GM19372 (cell line): Measurements from ENCODE around the gene CD300LD.

Experiments used
- ATAC-seq: cut with Tn5 transposase; IDR thresholded peaks from one replicate; pipeline ENCODE4 v1.9.1; 2021; ENCODE audit warnings: mild to moderate bottlenecking, low read depth, moderate library complexity; ENCODE audit not compliant: unreplicated experiment

Gene CD300LD

DNA sequence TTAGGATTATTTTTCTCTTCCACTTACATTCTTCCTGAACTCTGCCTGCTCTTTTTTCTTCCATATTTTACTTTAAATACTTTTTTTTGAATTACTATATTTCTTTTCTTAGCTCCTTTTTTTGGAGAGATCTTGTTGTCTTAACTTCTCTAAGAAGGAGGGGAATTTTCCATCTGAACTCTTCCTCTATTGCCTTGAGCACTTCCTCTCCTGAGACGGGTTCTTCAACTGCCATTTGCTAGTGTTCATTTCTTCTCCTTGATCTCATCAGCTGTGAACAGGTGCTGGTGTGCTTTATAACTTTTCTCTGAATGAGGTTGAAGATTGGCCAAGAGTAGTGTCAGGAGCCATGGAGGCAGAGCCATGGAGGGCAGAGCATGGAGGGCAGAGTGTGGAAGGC lies 15.1 kb upstream of the CD300LD start:
- ATAC-seq, result no peak

DNA sequence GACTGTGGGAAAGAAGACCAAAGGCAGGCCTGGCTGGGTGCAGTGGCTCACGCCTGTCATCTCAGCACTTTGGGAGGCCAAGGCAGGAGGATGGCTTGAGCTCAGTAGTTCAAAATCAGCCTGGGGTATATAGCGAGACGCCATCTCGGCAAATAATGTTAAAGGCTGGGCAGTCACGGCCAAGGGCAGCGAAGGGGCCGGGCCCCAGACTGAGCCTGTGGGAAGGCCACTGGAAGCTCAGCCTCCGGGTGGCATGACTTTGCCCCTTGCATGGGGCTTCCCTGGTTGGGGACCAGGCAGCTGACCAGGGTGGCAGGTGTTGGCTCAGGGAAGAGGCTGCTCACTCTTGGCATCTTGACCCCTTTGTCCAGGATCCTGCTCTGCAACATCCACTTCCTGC lies 14.0 kb upstream of the CD300LD start:
- ATAC-seq, result no peak

DNA sequence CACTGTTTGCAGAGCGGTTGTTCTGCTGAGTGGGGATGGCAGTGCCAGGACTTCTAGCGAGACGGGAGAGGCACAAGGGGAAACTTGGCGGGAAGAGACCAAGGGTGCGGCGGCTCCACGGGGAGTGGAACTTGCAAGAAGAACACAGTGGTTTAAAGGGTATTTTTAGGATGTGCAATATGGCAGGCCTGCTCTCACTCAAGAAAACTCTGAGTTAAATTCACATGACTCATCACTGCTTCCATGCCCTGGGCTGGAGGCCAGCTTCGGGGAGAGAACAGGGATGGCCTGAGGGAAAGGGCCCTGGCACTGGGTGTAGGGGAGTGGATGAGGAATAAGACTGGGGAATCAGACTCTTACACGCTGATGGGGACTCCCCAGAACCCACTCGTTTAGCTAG lies 13.3 kb upstream of the CD300LD start:
- no peak for ATAC-seq

DNA sequence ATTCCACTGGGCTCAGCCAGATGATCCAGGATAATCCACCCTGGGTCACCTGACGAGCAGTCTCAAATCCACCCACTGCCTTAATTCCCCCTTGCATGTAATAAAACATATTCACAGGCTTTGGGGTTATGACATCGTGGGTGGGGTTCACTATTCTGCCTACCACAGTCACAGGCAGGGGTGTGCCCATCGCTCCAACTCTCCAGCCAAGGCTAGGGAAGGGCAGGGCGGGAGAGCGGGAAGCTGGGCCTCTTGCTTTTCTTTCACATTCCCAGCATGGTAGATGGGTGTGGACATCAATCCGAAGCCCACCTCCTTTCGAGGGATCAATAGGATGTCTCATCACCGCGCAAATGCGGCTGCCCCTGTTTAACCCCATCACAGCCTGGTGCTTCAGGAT lies 12.7 kb upstream of the CD300LD start:
- no peak for ATAC-seq

DNA sequence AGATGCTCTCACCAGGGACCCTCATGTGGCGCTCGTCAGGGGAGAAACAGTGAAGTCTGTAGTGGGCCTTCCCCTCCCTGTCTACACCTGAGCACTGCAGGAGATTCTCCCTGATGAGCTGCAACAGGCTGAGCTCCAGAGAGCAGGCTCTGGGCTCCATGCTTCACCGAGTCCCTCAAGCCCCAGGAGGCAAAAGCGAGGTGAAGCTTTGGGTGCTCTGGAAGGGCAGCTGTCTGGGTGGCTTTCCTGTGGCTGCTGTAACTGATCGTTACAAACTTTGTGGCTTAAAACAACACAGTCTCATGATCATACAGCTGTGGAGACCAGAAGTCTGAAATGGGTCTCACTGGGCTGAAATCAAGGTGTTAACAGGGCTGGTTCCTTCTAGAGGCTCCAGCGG lies 12.1 kb upstream of the CD300LD start:
- no peak for ATAC-seq

DNA sequence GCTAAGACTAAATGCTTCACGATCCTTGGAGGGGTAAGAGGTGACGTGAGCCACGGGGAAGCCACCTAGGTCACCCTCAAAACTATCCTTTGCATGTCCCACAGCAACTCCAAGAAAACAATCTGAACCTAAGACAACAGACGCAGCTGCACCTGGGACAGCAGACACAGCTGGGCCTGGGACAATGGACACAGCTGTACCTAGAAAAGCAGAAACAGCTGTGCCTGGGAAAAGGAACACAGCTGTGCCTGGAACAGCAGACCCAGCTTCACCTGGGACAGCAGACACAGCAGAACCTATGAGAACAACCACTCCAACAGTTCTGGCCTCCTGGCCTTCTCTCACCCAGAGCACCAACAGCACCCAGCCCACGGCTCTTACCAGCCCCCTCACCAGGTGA lies 11.7 kb upstream of the CD300LD start:
- ATAC-seq, result no peak

DNA sequence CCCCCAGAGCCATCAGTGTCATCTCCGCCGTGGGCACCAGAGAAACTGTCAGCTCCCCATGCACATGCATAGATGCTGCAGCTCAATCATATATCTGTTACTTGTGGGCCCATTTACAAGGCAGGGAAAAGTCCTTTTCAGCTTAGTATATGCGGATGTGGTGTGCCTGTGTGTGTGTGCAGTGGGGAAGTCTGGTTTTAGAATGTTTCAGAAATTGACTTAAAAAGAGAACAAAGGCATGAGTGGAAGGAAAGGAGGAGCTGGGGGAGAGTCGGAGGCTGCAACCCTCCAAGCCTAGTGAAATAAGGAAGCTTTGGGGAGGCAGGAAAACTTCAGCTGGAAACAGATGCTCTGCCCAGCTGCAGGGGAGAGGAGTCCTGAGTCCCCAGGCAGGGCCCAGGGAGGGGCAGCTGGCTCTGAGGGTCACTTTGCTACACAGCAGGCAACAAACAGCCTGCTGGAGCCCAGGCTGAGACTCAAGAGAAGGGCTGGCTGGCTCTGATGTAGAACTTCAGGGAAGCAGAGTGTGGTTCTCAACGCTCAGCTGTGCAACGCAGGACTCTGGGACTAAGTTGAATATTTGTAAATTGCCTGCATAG lies 11.1 kb upstream of the CD300LD start:
- ATAC-seq, result no peak

DNA sequence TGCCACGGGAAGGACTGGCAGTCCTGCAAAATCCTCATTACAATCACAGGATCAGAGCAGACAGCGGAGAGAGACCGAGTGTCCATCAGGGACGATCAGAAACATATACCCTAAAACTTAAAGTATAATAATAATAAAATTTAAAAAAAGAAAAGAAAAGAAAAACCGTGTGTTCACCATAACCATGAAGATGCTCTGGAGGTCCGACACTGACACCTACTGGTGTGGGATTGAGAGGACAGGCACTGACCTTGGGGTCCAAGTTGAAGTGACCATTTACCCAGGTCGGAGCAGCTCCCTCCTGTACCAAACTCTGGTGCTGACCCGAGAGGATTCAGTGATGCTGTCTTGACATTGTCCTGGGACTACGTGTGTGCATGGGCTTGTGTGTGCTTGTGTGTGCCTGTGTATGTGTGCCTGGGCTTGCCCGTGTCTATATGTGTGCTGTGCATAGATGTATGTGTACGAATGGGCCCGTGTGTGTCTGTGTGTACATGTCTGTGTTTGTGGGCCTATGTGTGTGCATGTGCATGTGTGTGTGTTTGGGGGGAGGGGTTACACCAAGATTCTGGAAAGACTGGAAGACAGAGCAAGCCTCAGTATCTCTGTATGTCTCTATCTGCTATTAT lies 10.0 kb upstream of the CD300LD start:
- no peak for ATAC-seq

DNA sequence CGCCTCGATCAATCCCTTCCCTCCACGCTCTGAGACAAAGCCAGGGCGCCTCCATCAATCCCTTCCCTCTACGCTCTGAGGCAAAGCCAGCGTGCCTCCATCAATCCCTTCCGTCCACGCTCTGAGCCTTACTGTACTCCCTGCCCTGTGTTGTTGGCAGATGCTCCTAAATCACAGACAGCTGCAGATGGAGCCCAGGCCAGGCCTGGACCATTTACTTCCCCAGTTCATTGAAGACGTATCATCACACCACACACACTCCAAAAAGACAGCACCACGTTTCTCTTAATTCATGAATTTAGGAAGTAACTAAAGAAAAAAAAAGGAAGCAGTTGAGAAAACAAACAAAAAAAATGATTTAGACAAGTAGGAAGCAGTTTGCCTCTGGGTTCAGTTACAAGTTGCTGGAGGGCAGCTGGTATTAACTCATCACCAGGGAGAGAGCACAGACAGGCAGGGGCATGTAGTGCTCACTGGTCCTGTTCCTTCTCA lies 7.4 kb upstream of the CD300LD start:
- no peak for ATAC-seq

DNA sequence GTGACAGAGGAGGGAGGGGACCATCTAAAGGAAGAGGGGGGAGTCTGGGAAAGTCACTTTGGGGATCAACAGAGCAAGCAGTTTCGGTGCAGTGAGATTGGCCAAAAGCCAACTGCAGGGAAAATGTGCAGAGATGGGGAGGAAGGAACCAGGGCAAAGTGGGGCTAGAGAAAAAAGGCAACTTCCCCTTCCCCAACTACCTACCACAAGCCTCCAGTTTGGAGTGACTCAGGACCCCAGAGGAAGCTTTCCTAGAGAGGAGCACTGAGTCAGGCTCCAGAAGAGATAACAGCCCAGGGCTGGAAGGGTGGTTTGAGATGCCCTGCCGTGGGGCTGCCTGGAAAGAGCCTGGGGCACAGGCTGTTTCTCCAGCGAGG lies 6.9 kb upstream of the CD300LD start:
- no peak for ATAC-seq

DNA sequence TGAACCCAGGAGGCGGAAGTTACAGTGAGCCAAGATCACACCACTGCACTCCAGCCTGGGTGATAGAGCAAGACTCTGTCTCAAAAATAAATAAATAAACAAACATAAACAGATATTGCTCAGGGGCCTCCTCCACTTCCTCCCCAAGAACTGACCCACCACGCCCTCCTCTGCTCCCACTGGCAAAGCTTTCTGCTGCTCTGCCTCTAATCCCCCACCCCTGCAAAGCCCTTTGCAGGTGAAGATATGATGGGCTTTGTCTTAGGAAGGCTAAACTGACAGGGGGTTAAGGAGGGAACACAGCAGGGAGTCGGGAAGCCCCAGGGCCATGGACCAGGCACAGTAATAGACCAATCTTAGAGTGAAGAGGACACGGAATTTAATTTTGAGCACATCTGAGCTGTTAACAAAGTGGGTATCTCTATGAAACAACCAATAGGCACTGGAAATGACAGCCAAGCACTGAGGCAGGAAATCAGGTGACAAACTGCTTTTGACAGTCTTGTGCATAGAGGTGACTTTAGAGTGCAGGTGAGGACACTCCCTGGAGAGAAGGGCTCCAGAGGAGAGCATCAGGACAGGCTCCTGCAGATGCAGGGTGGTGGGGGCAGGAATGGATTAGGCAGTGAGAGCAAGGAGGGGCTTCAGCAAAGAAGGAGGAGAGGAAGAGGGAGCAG lies 6.4 kb upstream of the CD300LD start:
- ATAC-seq, result no peak

DNA sequence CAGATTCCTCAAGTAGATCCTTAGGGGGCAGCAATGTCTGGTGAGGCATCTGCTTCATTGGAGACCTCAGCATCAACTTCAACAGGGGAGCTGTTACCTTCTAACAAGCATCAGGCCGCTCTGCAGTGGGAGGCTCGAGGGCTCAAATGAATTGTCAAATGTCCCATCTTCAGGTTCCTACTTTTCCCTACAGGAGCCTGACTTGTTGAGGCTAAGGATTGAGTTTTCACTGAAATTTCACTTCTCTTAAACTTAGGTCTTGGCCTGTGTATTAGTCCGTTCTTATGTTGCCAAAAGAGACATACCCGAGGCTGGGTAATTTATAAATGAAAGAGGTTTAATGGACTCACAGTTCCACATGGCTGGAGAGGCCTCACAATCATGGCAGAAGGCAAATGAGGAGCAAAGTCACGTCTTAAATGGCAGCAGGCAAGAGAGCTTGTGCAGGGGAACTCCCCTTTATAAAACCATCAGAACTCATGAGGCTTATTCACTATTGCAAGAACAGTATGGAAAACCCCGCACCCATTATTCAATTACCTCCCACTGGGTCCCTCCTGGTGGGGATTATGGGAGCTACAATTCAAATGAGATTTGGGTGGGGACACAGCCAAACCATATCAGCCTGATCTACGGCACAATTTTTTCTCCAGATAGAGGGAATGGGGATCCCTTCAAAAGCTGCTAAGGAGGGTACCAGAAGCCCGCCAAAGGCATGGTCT lies 5.1 kb upstream of the CD300LD start:
- ATAC-seq, result no peak

DNA sequence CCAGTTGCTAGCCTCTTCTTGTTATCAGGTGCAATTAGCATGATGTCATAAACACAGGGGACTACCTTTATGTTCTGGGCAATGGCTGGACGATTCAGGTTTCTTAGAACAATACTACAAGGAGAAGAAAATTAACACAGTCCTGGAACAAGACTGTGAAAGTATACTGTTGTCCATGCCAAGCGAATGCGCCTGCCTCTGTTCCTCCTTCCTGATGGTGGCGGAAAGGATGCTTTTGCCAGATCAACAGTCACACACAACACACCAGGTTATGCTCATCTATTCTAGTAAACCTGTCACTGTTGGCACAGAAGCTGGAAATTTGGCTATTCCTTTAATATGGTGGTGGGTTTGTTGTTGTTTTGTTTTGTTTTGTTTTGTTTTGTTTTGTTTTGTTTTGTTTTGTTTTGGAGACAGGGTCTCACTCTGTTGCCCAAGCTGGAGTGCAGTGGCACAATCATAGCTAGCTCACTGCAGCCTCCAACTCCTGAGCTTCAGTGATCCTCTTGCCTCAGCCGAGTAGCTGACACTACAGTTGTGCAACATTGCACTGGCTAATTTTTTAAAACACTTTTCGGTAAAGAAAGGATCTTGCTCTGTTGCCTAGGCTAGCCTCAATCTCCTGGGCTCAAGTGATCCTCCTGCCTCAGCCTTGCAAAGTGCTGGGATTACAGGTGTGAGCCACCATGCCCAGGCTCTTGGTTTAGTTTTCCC lies 3.1 kb upstream of the CD300LD start:
- no peak for ATAC-seq

DNA sequence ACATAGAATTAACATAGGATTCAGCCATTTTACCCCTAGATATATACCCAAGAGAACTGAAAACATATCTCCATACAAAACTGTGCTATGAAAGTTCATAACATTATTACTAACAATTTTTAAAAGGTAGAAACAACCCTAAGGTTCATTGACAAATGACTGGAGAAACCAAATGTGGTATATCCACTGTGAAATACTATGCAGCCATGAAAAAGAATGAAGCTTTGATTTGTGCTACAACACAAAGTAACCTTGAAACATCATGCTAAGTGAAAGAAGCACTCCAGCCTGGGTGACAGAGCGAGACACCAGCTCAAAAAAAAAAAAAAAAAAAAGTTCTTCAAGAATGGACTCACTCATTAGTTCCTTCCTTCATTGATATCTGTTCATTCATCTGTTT lies 580 bp downstream of the CD300LD start:
- ATAC-seq, result no peak

DNA sequence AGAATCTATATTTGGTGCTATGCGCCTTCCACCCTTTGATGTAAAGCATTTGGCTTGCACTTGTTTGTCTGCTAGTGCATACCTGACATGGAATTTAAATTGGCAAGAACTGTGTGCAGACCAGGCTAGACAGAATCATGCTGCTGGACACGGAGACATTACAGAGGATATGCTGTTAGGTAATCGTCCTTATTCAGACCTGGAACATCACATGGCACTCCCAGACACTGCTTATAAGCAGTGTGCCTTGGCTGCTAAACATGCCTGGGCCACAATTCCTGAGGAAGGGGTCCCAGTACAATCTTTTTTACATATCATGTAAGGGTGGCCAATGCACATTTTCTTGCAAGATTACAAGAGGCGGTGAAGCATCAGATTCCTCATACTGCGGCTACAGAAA lies 6.4 kb downstream of the CD300LD start:
- no peak for ATAC-seq

DNA sequence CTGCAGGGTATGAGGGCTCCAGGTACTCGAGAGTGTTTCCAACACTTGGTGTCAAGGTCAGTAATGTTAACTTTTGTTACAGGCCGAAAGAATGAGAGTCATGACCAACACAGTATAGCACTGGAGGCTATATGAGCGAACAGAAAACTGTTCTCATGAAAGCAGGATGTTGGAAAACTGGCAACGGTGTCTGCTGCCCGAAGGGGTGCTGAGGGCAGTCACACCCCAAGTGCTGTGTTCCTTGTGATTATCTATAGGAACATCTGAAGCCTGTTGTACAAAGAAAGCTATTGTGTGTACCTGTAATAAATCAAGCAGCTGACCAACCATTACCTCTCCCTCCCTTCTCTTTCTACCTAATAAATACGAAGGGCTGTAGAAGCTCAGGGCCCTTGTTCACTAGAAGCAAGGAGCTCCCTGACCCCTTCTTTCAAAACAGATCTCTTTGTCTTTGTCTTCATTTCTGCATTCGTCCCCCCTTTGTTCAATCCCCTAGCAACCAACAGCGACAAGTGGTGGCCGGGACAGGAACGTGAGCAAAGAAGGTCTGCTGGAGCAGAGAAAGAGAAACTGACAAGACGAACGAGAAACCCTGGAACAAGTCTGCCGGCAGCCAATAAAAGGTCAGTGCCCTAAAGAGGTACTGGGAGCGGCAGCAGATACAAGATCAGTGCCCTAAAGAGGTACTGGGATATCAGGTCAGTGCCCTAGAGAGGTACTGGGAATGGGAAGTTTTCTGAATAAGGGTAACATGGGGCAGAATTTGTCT lies 7.6 kb downstream of the CD300LD start:
- ATAC-seq, result no peak

DNA sequence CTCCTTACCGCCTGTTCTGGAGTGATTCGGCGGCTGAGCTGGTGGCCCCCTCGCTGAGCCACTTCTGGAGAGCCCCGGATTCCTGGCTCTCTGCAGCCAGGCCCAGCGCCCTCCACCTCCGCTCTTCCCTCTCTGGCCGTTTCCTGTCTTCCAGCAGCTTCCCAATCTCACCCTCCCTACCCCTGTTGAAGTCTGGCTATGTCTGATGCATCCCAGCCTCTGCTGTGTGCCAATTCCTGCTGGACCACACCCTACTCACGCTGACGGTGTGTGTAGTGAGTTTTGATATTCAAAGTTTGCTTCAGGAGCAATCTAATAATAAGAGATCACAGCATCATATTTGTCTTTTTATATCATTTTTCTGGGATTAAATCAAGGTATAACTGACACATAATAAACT lies 9.4 kb downstream of the CD300LD start:
- ATAC-seq, result no peak

DNA sequence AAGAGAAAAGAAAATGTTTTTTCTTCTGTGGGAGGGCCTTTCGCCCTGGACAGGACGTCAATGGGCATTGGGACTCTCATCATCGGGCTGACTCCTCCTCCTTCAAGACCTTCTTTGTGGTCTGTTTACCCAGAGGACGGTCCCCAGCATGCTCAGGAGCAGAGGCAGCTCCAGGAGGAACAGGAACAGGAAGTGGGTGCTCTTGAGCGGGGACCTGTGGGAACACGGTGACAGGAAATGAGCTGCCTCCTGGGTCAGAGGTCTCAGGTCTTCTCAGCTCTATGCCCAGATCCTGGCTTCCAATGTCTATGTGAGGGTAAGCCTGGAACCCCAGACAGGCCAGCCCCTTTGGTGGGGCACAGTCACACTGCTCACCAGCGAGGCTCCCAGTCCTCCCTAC lies 12.2 kb downstream of the CD300LD start:
- no peak for ATAC-seq

DNA sequence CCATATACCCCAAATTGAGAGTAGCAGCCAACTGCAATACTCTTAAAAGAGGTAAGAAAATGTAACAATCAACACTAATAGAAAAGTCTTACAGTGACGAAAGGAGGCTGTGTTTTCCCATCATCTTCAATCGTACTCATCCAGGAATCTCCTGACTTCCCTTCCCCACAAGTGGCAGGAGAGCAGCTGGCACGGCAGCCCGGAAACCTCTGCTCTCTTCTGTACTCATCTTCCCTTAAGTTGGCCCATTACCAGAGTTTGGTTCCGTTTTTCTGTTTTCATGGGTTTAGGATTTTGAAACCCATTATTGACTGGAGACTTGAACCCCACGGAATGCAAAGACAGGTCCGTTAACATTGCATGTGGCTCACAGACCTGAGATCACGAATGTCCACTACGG lies 13.1 kb downstream of the CD300LD start:
- ATAC-seq, result no peak

DNA sequence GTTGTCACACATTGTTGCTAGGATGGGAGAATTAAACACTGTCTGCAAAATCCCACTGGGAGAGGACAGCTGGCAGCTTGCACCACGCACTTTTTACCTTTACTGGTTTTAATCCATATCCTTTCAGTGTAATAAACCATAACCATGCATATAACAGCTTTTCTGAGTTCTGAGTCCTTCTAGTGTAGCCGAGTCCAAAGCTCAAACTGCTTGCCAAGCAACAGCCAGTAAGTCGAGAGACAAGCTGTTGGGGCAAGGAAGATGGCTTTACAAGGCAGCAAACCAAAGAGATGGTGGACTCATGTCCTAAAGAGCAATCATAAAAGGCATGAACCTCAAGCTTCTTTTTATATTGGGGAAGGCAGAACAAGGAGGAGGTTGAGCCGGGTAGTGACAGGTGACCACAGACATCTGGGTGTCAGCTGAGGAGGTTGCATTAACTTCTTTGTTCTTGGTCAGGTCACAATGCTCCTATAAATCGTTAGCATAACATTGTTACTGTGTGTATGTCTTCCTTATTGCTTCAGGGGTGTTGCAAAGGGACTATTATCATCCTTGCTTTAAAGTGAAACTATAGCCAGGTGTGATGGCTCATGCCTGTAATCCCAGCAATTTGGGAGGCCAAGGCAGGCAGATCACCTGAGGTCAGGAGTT lies 17.5 kb downstream of the CD300LD start:
- ATAC-seq, result no peak
